ENCODE results near the gene TMPRSS7.

GRCh38 chr3:112011376-112011940, 23.1 kb upstream of the TMPRSS7 start:
- TF ChIP-seq CTCF (IDR thresholded peaks at IDR 0.05 in 4 of 5, conservative IDR thresholded peaks at IDR 0.05 in 1 of 5), result no peak
- no peak for TF ChIP-seq POLR2A (IDR thresholded peaks at IDR 0.05)

All from gastrocnemius medialis (tissue), 4 donors.